Ishikawa (cell line): Measurements from ENCODE around the gene FNDC8.

Experiments used
- CEBPB ChIP-seq: IDR thresholded peaks from 2 replicates; pipeline ENCODE4 v1.6.1; 2012
- CREB1 ChIP-seq: IDR thresholded peaks from 2 replicates; pipeline ENCODE4 v1.6.1; 2012; ENCODE audit warnings: low read depth
- EGR1 ChIP-seq: IDR thresholded peaks from 2 replicates; pipeline ENCODE4 v1.6.1; 2012
- EP300 ChIP-seq: IDR thresholded peaks from 2 replicates; pipeline ENCODE4 v1.6.1; 2012; ENCODE audit warnings: borderline replicate concordance
- FOXM1 ChIP-seq: IDR thresholded peaks from 2 replicates; pipeline ENCODE4 v1.6.1; 2012; ENCODE audit warnings: low read depth, borderline replicate concordance
- NFIC ChIP-seq: IDR thresholded peaks from 2 replicates; pipeline ENCODE4 v1.6.1; 2012
- RAD21 ChIP-seq: IDR thresholded peaks from 2 replicates; pipeline ENCODE4 v1.6.1; 2012; ENCODE audit warnings: low read depth
- TAF1 ChIP-seq: IDR thresholded peaks from 2 replicates; pipeline ENCODE4 v1.6.1; 2012; ENCODE audit warnings: low read depth, mild to moderate bottlenecking
- TCF12 ChIP-seq: IDR thresholded peaks from 2 replicates; pipeline ENCODE4 v1.6.1; 2012; ENCODE audit warnings: low read depth
- TEAD4 ChIP-seq: IDR thresholded peaks from 2 replicates; pipeline ENCODE4 v1.6.1; 2012
- YY1 ChIP-seq: IDR thresholded peaks from 2 replicates; pipeline ENCODE4 v1.6.1; 2012; ENCODE audit warnings: low read depth
- ZBTB7A ChIP-seq: IDR thresholded peaks from 2 replicates; pipeline ENCODE4 v1.6.1; 2012; ENCODE audit warnings: low read depth
- TF ChIP-seq, protein P1 (sequence below): IDR thresholded peaks from 2 replicates; pipeline ENCODE4 v1.6.1; 2012
- TF ChIP-seq, protein P2 (sequence below): IDR thresholded peaks from 2 replicates; pipeline ENCODE4 v1.6.1; 2012; ENCODE audit warnings: low read depth, mild to moderate bottlenecking

- TF ChIP-seq ZBTB7A (no peak), RAD21 (no peak), YY1 (no peak), EP300 (no peak), CREB1 (no peak), TAF1 (no peak), TCF12 (no peak), CEBPB (no peak), FOXM1 (no peak), EGR1 (no peak), TEAD4 (no peak), NFIC (no peak)
- TF ChIP-seq, protein P1, sequence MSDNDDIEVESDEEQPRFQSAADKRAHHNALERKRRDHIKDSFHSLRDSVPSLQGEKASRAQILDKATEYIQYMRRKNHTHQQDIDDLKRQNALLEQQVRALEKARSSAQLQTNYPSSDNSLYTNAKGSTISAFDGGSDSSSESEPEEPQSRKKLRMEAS, result no peak
- TF ChIP-seq, protein P2, sequence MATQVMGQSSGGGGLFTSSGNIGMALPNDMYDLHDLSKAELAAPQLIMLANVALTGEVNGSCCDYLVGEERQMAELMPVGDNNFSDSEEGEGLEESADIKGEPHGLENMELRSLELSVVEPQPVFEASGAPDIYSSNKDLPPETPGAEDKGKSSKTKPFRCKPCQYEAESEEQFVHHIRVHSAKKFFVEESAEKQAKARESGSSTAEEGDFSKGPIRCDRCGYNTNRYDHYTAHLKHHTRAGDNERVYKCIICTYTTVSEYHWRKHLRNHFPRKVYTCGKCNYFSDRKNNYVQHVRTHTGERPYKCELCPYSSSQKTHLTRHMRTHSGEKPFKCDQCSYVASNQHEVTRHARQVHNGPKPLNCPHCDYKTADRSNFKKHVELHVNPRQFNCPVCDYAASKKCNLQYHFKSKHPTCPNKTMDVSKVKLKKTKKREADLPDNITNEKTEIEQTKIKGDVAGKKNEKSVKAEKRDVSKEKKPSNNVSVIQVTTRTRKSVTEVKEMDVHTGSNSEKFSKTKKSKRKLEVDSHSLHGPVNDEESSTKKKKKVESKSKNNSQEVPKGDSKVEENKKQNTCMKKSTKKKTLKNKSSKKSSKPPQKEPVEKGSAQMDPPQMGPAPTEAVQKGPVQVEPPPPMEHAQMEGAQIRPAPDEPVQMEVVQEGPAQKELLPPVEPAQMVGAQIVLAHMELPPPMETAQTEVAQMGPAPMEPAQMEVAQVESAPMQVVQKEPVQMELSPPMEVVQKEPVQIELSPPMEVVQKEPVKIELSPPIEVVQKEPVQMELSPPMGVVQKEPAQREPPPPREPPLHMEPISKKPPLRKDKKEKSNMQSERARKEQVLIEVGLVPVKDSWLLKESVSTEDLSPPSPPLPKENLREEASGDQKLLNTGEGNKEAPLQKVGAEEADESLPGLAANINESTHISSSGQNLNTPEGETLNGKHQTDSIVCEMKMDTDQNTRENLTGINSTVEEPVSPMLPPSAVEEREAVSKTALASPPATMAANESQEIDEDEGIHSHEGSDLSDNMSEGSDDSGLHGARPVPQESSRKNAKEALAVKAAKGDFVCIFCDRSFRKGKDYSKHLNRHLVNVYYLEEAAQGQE, result no peak
Observed at GRCh38 chr17:35129154-35129972, 7.9 kb downstream of the FNDC8 start.
